Spinal cord (tissue), 10 donors: Measurements from ENCODE around the gene MARVELD3. TPM values are rescaled to one million over a fixed set of nuclear protein-coding genes. Genes with fewer than 3 reads are reported as not detected.
"Not testable (repeated sequence)": the region's sequence is repeated elsewhere in the genome, so short reads cannot be mapped to it uniquely, and the experiment has no call there.

Experiments
- DNase-seq, 6 donors: peaks; one replicate each; pipeline versions ENCODE4 v3.0.0 to v3.0.0-alpha.2; 2013 to 2015; ENCODE audit warnings: low spot score in 6 of 6, low read depth in 4 of 6
- H3K27ac ChIP-seq: one replicate; pipeline ENCODE4 v1.5.1; 2013; ENCODE audit warnings: low read depth, low read length, control low read depth
- H3K27me3 ChIP-seq: one replicate; pipeline ENCODE4 v1.6.1; 2013; ENCODE audit warnings: low read length; ENCODE audit not compliant: control insufficient read depth, insufficient read depth
- H3K36me3 ChIP-seq: one replicate; pipeline ENCODE4 v1.6.1; 2013; ENCODE audit warnings: low read length; ENCODE audit not compliant: control insufficient read depth, insufficient read depth
- H3K4me1 ChIP-seq: one replicate; pipeline ENCODE4 v1.6.1; 2013; ENCODE audit warnings: low read length; ENCODE audit not compliant: control insufficient read depth, insufficient read depth
- H3K4me3 ChIP-seq: one replicate; pipeline ENCODE4 v1.5.1; 2013; ENCODE audit warnings: low read depth, low read length, control low read depth
- H3K9me3 ChIP-seq: one replicate; pipeline ENCODE4 v1.6.1; 2013; ENCODE audit warnings: low read length; ENCODE audit not compliant: control insufficient read depth, insufficient read depth
- WGBS: methylation state at CpG from one replicate; pipeline ENCODE4 v1.1.5; 2013; ENCODE audit warnings: missing lambda C conversion rate; ENCODE audit not compliant: insufficient coverage; 5-methylcytosine and 5-hydroxymethylcytosine counted together
- long read RNA-seq, 4 donors: transcript quantifications; one replicate each; lab custom pipeline, GENCODE V29; 2026
- polyA plus RNA-seq, 2 donors: library from polyadenylated mRNA; unstranded; fragments of 120-200 nt; gene quantifications; one replicate each; pipeline ENCODE4 v1.2.1, GENCODE V29; 2013; ENCODE audit not compliant: insufficient read length in 2 of 2
- total RNA-seq, 2 donors: library from RNA; depleted of rRNA in 1 of 2; stranded (reverse); fragments of 120-200 nt in 1 of 2; fragments of >200 nt in 1 of 2; gene quantifications; one replicate each; pipeline versions ENCODE4 v1.2.3 to v1.2.4, GENCODE V29; 2013 to 2014
- donor health status: healthy.

The MARVELD3 gene, protein sequence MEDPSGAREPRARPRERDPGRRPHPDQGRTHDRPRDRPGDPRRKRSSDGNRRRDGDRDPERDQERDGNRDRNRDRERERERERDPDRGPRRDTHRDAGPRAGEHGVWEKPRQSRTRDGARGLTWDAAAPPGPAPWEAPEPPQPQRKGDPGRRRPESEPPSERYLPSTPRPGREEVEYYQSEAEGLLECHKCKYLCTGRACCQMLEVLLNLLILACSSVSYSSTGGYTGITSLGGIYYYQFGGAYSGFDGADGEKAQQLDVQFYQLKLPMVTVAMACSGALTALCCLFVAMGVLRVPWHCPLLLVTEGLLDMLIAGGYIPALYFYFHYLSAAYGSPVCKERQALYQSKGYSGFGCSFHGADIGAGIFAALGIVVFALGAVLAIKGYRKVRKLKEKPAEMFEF
- 1 to 10 TPM; 1.6 to 9.8 TPM for total RNA-seq
- 1 to 10 TPM; 1.0 to 3.9 TPM for polyA plus RNA-seq
- long read RNA-seq, donor 1, result 0 reads
- long read RNA-seq, donor 2, result 0 reads
- long read RNA-seq, donor 3, partial matches to known transcripts, result 0 of 1 reads
- long read RNA-seq, donor 3, other reads (novel, unspliced or antisense), result 0 of 1 reads
- long read RNA-seq, donor 4, partial matches to known transcripts, result 0 of 4 reads
- long read RNA-seq, donor 4, other reads (novel, unspliced or antisense), result 0 of 4 reads

DNA sequence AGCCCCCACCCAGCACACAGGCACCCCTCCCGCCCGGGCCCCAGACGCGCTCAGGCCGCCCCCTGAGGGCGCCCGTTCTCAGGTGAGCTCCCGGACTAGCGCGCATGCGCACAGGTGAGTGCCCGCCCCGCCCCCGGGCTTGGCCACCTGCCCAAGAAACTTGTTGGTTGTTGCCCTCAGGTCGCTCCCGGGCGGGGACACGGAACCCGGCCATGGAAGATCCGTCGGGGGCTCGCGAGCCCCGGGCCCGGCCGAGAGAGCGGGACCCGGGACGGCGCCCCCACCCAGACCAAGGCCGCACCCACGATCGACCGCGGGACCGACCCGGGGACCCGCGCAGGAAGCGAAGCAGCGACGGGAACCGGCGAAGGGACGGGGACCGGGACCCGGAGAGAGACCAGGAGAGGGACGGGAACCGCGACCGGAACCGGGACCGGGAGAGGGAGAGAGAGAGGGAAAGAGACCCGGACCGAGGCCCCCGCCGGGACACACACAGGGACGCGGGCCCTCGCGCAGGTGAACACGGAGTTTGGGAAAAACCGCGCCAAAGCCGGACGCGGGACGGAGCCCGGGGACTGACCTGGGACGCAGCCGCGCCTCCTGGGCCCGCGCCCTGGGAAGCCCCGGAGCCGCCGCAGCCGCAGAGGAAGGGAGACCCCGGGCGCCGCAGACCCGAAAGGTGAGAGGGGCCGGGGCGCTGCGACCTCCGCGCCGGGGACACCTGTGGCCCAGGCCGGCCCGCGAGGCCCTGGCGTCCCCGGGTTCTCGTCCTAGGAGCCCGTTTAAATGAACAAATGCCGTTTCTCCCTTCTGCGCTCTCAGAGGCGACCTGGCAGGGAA, at the start of gene MARVELD3:
TSS of gene MARVELD3 (plus strand) at position 167 of the 840 bp plus-strand sequence. CDS start at position 213, 46 bp downstream.
- peaks cover 13% of the 10 kb centered on the region for H3K4me1 ChIP-seq
- H3K27ac ChIP-seq, result no peak within 1 kb of the TSS
- peak within 1 kb of the TSS; percentile 37 for H3K4me3 ChIP-seq
- no peaks in the 10 kb centered on the region for H3K36me3 ChIP-seq
- WGBS, result 1% methylated on average over 91 of the region's 98 CpGs
- peaks cover 37% of the 10 kb centered on the region for H3K27me3 ChIP-seq
- H3K9me3 ChIP-seq, result no peaks in the 10 kb centered on the region
- peak in 1 of 6 donors; percentile 9 for DNase-seq

DNA sequence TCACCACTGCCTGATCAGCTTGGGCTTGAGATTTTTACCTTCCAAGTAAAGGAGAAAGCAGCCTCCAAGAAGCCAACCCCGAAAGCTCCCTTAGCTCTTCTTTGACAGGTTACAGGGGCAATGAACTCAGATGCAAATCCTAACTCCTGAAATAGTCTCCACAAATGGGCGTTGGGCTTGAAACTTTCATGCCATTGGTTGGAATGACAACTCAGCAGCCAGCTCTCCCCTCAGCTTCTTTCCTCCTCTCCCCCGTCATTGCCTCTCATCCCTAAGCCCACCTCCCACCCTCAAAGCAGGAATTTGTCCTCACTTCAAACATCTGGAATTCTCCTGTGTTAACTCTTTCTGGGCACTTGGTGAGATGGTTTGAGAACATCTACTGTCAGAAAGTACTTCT, 49.0 kb upstream of the MARVELD3 start, which contains the start of gene TAT:
TSS of gene TAT (minus strand) at position 122 of the 400 bp plus-strand sequence. CDS start 677 bp downstream, outside the sequence.
- peaks cover 3% of the 10 kb centered on the region for H3K27me3 ChIP-seq
- no peaks in the 10 kb centered on the region for H3K36me3 ChIP-seq
- WGBS, result 26% methylated on average over 3 of the region's 3 CpGs
- H3K27ac ChIP-seq, result no peak within 1 kb of the TSS
- no peaks in the 10 kb centered on the region for H3K9me3 ChIP-seq
- DNase-seq, result no peak
- no peak within 1 kb of the TSS for H3K4me3 ChIP-seq
- no peaks in the 10 kb centered on the region for H3K4me1 ChIP-seq

DNA sequence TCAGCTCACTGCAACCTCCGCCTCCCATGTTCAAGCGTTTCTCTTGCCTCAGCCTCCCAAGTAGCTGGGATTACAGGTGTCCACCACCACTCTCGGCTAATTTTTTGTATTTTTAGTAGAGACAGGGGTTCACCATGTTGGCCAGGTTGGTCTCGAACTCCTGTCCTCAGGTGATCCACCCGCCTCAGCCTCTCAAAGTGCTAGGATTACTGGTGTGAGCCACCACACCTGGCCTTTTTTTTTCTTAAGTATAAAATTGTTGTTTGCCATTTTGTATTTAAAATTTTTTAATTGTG, 43.5 kb upstream of the MARVELD3 start:
- H3K36me3 ChIP-seq, H3K27ac ChIP-seq, H3K4me3 ChIP-seq, H3K27me3 ChIP-seq, H3K4me1 ChIP-seq, H3K9me3 ChIP-seq, DNase-seq: not testable (repeated sequence)
- WGBS, result 100% methylated on average over 1 of the region's 5 CpGs

DNA sequence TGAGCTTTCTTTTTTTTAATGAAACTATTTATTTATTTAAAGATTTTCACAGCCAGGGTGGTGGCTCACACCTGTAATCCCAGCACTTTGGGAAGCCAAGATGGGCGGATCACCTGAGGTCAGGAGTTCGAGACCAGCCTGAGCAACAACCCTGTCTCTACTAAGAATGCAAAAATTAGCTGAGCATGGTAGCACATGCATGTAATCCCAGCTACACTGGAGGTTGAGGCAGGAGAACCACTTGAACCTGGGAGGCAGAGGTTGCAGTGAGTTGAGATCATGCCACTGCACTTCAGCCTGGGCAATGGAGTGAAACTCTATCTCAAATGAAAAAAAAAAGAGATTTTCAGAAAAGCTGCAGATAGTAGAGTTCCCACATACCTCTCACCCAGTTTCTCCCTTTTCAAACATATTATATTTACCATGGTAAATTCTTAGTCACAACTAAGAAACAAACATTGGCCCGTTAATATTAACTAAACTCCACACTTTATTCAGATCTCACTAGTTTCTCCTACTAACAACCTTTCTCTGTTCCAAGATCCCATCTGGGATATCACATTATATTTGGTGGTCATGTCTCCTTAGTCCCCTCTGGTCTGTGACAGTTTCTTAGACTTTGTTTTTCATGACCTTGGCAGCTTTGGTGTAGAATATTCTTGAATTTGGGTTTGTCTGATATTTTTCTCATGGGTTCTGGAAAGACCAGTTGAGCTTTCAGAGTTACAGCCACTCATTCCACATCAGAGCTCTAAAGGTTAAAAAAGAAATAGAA, 41.3 kb upstream of the MARVELD3 start:
- Histone ChIP-seq H3K4me1 (no peaks in the 10 kb centered on the region), H3K4me3 (no peak overlapping the region), H3K27me3 (peaks cover 3% of the 10 kb centered on the region), H3K27ac (no peak overlapping the region), H3K36me3 (no peaks in the 10 kb centered on the region), H3K9me3 (no peaks in the 10 kb centered on the region)
- WGBS, result 78% methylated on average over 3 of the region's 3 CpGs
- DNase-seq, result no peak

DNA sequence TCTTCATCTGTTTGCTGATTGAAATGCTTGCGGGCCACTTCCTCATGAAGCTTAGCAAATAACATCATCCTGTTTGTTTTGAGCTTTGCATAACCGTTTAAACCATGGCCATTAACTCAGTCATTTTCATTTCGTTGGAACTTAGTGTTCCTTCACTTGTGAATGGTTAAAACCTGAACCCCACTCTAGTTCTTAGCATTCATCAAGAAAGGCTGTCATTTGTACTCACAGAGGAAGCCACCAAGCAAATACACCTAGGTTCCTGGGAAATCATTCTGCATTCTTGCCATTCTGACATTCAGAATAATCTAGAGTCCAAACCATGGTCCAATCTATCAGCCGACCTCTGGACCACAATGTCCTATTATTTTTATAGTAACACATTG, 40.7 kb upstream of the MARVELD3 start:
- no peak overlapping the region for H3K4me3 ChIP-seq
- H3K4me1 ChIP-seq, result no peaks in the 10 kb centered on the region
- no peak overlapping the region for H3K27ac ChIP-seq
- H3K27me3 ChIP-seq, result peaks cover 3% of the 10 kb centered on the region
- DNase-seq, result no peak
- 52% methylated on average over 3 of the region's 4 CpGs for WGBS
- no peaks in the 10 kb centered on the region for H3K36me3 ChIP-seq
- H3K9me3 ChIP-seq, result no peaks in the 10 kb centered on the region

DNA sequence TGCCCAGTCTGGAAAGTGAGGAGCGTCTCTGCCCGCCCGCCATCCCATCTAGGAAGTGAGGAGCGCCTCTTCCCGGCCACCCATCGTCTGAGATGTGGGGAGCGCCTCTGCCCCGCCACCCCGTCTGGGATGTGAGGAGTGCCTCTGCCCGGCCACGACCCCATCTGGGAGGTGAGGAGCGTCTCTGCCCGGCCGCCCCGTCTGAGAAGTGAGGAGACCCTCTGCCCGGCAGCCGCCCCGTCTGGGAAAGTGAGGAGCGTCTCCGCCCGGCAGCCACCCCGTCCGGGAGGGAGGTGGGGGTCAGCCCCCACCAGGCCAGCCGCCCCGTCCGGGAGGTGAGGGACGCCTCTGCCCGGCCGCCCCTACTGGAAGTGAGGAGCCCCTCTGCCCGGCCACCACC, 36.6 kb upstream of the MARVELD3 start:
- 87% methylated on average over 17 of the region's 30 CpGs for whole genome bisulfite sequencing
- not testable (repeated sequence) for H3K36me3 ChIP-seq, DNase-seq, H3K9me3 ChIP-seq, H3K4me3 ChIP-seq, H3K4me1 ChIP-seq, H3K27ac ChIP-seq, H3K27me3 ChIP-seq

DNA sequence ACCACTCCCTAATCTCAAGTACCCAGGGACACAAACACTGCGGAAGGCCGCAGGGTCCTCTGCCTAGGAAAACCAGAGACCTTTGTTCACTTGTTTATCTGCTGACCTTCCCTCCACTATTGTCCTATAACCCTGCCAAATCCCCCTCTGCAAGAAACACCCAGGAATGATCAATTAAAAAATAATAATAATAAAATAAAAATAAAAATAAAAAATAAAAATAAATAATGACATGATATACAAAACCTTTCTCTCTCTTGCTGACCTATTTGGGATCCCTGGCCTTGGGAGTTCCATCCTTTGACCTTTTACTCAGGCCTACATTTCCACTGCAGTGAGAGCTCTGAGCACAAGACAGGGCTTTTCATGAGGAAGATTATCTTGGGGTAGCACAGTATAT, 35.9 kb upstream of the MARVELD3 start:
- not testable (repeated sequence) for H3K9me3 ChIP-seq, H3K4me3 ChIP-seq, DNase-seq

DNA sequence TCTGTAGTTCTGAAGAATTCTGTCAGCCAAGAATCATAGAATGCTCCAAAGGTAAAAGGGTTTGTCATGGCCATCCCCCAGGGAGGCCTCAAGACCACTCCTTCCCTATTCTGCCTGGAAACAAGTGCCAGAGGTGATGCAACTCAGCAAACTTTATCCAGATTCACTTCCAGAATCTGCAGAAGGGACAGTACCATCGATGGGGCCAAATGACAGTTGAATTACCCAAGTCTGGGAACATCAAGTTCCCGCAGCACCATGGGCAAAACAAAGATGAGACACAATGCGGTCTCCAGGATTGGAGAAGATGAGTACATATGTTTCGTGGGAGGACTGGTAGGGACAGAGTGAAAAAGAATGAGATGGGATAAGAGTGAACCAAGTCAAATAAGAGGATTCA, 35.4 kb upstream of the MARVELD3 start:
- 92% methylated on average over 3 of the region's 4 CpGs for WGBS
- no peaks in the 10 kb centered on the region for H3K36me3 ChIP-seq
- H3K27me3 ChIP-seq, result peaks cover 3% of the 10 kb centered on the region
- H3K4me3 ChIP-seq, result no peak overlapping the region
- no peak for DNase-seq
- no peaks in the 10 kb centered on the region for H3K4me1 ChIP-seq
- no peak overlapping the region for H3K27ac ChIP-seq
- no peaks in the 10 kb centered on the region for H3K9me3 ChIP-seq

More for the DNA sequence above, 35.9 kb upstream of the MARVELD3 start:
- not testable (repeated sequence) for H3K27me3 ChIP-seq, H3K36me3 ChIP-seq, H3K27ac ChIP-seq, H3K4me1 ChIP-seq
- no CpG with 5 or more reads among the region's 2 CpGs for WGBS

DNA sequence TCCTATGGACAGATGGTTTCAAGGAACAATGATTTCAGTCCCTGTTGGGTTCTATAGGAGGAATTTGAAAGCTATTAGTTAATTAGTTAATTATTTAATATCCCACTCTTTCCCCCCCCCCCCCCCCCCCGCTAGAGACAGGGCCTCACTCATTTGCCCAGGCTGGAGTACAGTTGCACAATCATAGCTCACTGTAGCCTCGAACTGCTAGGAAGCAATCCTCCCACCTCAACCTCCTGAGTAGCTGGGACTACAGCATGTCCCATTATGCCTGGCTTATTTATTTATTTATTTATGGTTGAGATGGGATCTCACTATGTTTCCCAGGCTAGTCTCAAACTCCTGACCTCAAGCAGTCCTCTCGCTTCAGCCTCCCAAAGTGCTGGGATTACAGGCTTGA, 34.1 kb upstream of the MARVELD3 start:
- 86% methylated on average over 1 of the region's 3 CpGs for WGBS
- H3K36me3 ChIP-seq, result no peaks in the 10 kb centered on the region
- DNase-seq, result no peak
- H3K27ac ChIP-seq, result no peak overlapping the region
- no peaks in the 10 kb centered on the region for H3K4me1 ChIP-seq
- H3K27me3 ChIP-seq, result peaks cover 3% of the 10 kb centered on the region
- H3K4me3 ChIP-seq, result no peak overlapping the region
- H3K9me3 ChIP-seq, result no peaks in the 10 kb centered on the region
